ENCODE measurements around the gene SRGAP1.

DNA sequence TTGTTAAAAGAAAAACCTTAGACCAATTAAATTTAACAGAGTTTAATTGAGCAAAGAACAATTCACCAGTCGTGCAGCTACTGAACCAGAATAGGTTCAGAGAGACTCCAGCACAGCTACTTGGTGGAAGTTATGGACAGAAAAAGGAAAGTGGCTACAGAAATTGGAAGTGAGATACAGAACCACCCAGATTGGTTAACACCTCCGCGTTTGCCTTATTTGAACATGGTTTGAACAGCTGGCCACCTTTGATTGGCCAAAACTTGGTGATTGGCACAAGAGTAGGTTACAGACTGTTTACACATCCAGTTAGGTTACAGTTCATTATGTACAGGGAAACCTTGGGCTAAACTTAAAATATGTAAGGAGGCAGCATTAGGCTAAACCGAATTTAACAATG lies 54.9 kb downstream of the SRGAP1 start:
- TF ChIP-seq, protein P1, sequence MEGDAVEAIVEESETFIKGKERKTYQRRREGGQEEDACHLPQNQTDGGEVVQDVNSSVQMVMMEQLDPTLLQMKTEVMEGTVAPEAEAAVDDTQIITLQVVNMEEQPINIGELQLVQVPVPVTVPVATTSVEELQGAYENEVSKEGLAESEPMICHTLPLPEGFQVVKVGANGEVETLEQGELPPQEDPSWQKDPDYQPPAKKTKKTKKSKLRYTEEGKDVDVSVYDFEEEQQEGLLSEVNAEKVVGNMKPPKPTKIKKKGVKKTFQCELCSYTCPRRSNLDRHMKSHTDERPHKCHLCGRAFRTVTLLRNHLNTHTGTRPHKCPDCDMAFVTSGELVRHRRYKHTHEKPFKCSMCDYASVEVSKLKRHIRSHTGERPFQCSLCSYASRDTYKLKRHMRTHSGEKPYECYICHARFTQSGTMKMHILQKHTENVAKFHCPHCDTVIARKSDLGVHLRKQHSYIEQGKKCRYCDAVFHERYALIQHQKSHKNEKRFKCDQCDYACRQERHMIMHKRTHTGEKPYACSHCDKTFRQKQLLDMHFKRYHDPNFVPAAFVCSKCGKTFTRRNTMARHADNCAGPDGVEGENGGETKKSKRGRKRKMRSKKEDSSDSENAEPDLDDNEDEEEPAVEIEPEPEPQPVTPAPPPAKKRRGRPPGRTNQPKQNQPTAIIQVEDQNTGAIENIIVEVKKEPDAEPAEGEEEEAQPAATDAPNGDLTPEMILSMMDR (IDR thresholded peaks at IDR 0.05; ENCODE audit: insufficient read depth, low read length) = no peak
- TF ChIP-seq GABPA (IDR thresholded peaks at IDR 0.05; ENCODE audit: low read depth) (no peak), SPI1 (IDR thresholded peaks at IDR 0.05; ENCODE audit: borderline replicate concordance, low read depth) (no peak)

Data from HL-60 (cell line).